K562 (cell line): ENCODE measurements around the gene PICK1. TPM values are rescaled to one million over a fixed set of nuclear protein-coding genes. Genes with fewer than 3 reads are reported as not detected.

Experiments used
- BCLAF1 ChIP-seq, 2 experiments: fragments of 450-650 bp in 1 of 2; IDR thresholded peaks; 2 replicates each; pipeline ENCODE4 v1.6.1; 2011 to 2017; ENCODE audit warnings: low read depth in 2 of 2, antibody characterized with exemption in 1 of 2, borderline replicate concordance in 1 of 2, low read length in 1 of 2, mild to moderate bottlenecking in 1 of 2, mixed read lengths in 1 of 2; ENCODE audit not compliant: control insufficient read depth in 1 of 2
- CGGBP1 ChIP-seq: fragments of 250-450 bp; sonication (Bioruptor Pico); IDR thresholded peaks from 2 replicates; pipeline ENCODE4 v1.9.0; 2021; ENCODE audit warnings: mild to moderate bottlenecking
- ELK1 ChIP-seq: sonication (generic); formaldehyde crosslinking; IDR thresholded peaks from 2 replicates; pipeline ENCODE4 v1.8.1; 2022; ENCODE audit warnings: missing genetic modification reagents
- GTF2A2 ChIP-seq: IDR thresholded peaks from 2 replicates; pipeline ENCODE4 v1.6.1; 2016; ENCODE audit warnings: mild to moderate bottlenecking, missing genetic modification characterization, missing compliant biosample characterization
- HMBOX1 ChIP-seq: sonication (generic); IDR thresholded peaks from 2 replicates; pipeline ENCODE4 v1.6.1; 2016
- IRF2 ChIP-seq: sonication (generic); formaldehyde crosslinking; IDR thresholded peaks from 2 replicates; pipeline ENCODE4 v1.8.1; 2022; ENCODE audit warnings: mild to moderate bottlenecking, missing genetic modification reagents
- KAT7 ChIP-seq: sonication (generic); formaldehyde crosslinking; IDR thresholded peaks from 2 replicates; pipeline ENCODE4 v1.8.0; 2022; ENCODE audit warnings: missing genetic modification reagents, mild to moderate bottlenecking, borderline replicate concordance
- KLF13 ChIP-seq: fragments of 450-650 bp; IDR thresholded peaks from 2 replicates; pipeline ENCODE4 v1.6.1; 2016; ENCODE audit warnings: missing genetic modification characterization, low read depth, mild to moderate bottlenecking, missing compliant biosample characterization, moderate library complexity, borderline replicate concordance
- MAX ChIP-seq: sonication (generic); formaldehyde crosslinking; IDR thresholded peaks from 2 replicates; pipeline ENCODE4 v1.9.0; 2022; ENCODE audit warnings: mild to moderate bottlenecking, missing genetic modification reagents
- MTA3 ChIP-seq: fragments of 450-650 bp; formaldehyde crosslinking; IDR thresholded peaks from 2 replicates; pipeline ENCODE4 v1.6.1; 2017; ENCODE audit warnings: mild to moderate bottlenecking, borderline replicate concordance
- NCOA6 ChIP-seq: fragments of 450-650 bp; IDR thresholded peaks from 2 replicates; pipeline ENCODE4 v1.6.1; 2017; ENCODE audit warnings: mild to moderate bottlenecking
- NR4A1 ChIP-seq, 2 experiments: fragments of 250-450 bp in 1 of 2; fragments of 450-650 bp in 1 of 2; sonication (Bioruptor Pico) in 1 of 2; IDR thresholded peaks; 2 replicates each; pipeline versions ENCODE4 v1.4.0 to v1.6.1; 2016 to 2020; ENCODE audit warnings: mild to moderate bottlenecking in 2 of 2, missing compliant biosample characterization in 1 of 2, missing genetic modification characterization in 1 of 2, moderate library complexity in 1 of 2
- NRF1 ChIP-seq, 2 experiments: fragments of 450-650 bp; IDR thresholded peaks in 1 of 2; conservative IDR thresholded peaks in 1 of 2; 2 replicates each; pipeline ENCODE4 v1.6.1; 2014; ENCODE audit warnings: mild to moderate bottlenecking in 2 of 2
- POLR2AphosphoS5 ChIP-seq: IDR thresholded peaks from 2 replicates; pipeline ENCODE4 v1.6.1; 2011; ENCODE audit warnings: mild to moderate bottlenecking, low read depth, low read length, moderate library complexity; ENCODE audit not compliant: control insufficient read depth, insufficient read depth
- RBFOX2 ChIP-seq: fragments of 200-400 bp; formaldehyde crosslinking; IDR thresholded peaks from 2 replicates; pipeline ENCODE4 v1.6.1; 2017; ENCODE audit warnings: low read depth, mild to moderate bottlenecking, low read length, moderate library complexity
- SRSF3 ChIP-seq: fragments of 200-400 bp; formaldehyde crosslinking; IDR thresholded peaks from 2 replicates; pipeline ENCODE4 v1.6.1; 2016; ENCODE audit warnings: mild to moderate bottlenecking, low read length, moderate library complexity; ENCODE audit not compliant: insufficient read depth
- ZEB2 ChIP-seq: fragments of 450-650 bp; IDR thresholded peaks from 2 replicates; pipeline ENCODE4 v1.6.1; 2016
- ZFPM2 ChIP-seq: fragments of 250-450 bp; sonication (Bioruptor Pico); IDR thresholded peaks from 2 replicates; pipeline ENCODE4 v1.5.1; 2022; ENCODE audit warnings: mild to moderate bottlenecking
- polyA plus RNA-seq, 8 experiments: library from polyadenylated mRNA; depleted of rRNA in 4 of 8; stranded (reverse) in 5 of 8; unstranded in 3 of 8; fragments of >200 nt; fragmentation: Nextera tagmentation in 2 of 8; fragmentation: Illumina TruSeq in 1 of 8; extraction: Ambion mirVana in 2 of 8; extraction: Trizol in 1 of 8; gene quantifications; 2 replicates each; pipeline versions ENCODE4 v1.2.1 to v1.2.3, GENCODE V29; 2011 to 2014; ENCODE audit warnings: inconsistent platforms in 1 of 8, missing spikeins in 1 of 8
- total RNA-seq, 7 experiments: library from RNA; depleted of rRNA in 6 of 7; stranded (reverse); fragments of >200 nt in 6 of 7; fragmentation: Illumina TruSeq in 2 of 7; extraction: Trizol in 2 of 7; gene quantifications; 2 replicates each; pipeline versions ENCODE4 v1.2.1 to v1.2.3, GENCODE V29; 2011 to 2021; ENCODE audit warnings: low replicate concordance in 1 of 7

PICK1 gene
- total and polyA plus RNA-seq, 9 of the 15 experiments (the other 6 are each of a cell fraction or from before 2014, with no cell fraction given) = 0.06 to 11.0 (median 7.9) TPM; not detected in 1

- TF ChIP-seq CGGBP1 (CRISPR knock-in tag) (no peak), ELK1 (CRISPR knock-in tag) (no peak), NR4A1 (CRISPR knock-in tag; IDR thresholded peaks at IDR 0.05) (no peak), NR4A1 (tag; IDR thresholded peaks at IDR 0.05) (no peak), KLF13 (tag) (no peak), NCOA6 (no peak), MTA3 (peak; percentile 44; the same call in 1 of the 2 replicates), MAX (CRISPR knock-in tag) (no peak), BCLAF1 (IDR thresholded peaks at IDR 0.05; ENCODE audit: borderline replicate concordance in 1 of 2, control insufficient read depth in 1 of 2, low read depth in 2 of 2, low read length in 1 of 2) (no peak), SRSF3 (no peak), HMBOX1 (no peak), POLR2AphosphoS5 (no peak), RBFOX2 (peak; percentile 75), KAT7 (CRISPR knock-in tag) (peak; percentile 50; the same call in 1 of the 2 replicates), NRF1 (conservative IDR thresholded peaks at IDR 0.05 in 1 of 2, IDR thresholded peaks at IDR 0.05 in 1 of 2) (peak; percentile 50 to 68), ZFPM2 (CRISPR knock-in tag) (no peak), ZEB2 (peak; percentile 94), IRF2 (CRISPR knock-in tag) (no peak), GTF2A2 (tag) (no peak)
- TF ChIP-seq, all 486 proteins: peak for 69
Measured at GRCh38 chr22:38056969-38057891, at the start of gene PICK1 (continued).
